Prostate gland (tissue), 2 donors: ENCODE measurements around the gene USP8.

Source experiments
- POLR2AphosphoS5 ChIP-seq: sonication (generic); formaldehyde crosslinking; IDR thresholded peaks from one replicate; pipeline ENCODE4 v1.6.1; 2017; ENCODE audit warnings: antibody characterized with exemption
- TF ChIP-seq, protein P1 (sequence below), 4 experiments: fragments of 200-600 bp in 2 of 4; fragments of 450-650 bp in 2 of 4; sonication (generic) in 2 of 4; IDR thresholded peaks; 1 replicate in 3 of 4; 2 replicates in 1 of 4; pipeline ENCODE4 v1.5.1; 2016 to 2019; ENCODE audit warnings: antibody characterized with exemption in 4 of 4, mild to moderate bottlenecking in 2 of 4, moderate library complexity in 2 of 4

DNA sequence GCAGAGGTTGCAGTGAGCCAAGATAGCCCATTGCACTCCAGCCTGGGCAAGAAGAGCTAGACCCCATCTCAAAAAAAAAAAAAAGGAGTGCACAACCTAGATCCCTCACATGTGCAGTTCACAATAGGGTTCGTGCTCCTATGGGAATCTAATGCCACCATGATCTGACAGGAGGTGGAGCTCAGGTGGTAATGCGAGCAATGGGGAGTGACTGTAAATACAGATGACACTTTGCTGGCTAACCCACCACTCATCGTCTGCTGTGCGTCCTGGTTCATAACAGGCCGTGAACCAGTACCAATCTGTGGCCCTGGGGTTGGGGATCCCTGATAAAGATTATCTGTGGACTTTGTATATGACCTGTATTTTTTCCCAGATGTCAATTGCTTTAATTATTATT is 16.7 kb downstream of the USP8 start:
- TF ChIP-seq, protein P1, sequence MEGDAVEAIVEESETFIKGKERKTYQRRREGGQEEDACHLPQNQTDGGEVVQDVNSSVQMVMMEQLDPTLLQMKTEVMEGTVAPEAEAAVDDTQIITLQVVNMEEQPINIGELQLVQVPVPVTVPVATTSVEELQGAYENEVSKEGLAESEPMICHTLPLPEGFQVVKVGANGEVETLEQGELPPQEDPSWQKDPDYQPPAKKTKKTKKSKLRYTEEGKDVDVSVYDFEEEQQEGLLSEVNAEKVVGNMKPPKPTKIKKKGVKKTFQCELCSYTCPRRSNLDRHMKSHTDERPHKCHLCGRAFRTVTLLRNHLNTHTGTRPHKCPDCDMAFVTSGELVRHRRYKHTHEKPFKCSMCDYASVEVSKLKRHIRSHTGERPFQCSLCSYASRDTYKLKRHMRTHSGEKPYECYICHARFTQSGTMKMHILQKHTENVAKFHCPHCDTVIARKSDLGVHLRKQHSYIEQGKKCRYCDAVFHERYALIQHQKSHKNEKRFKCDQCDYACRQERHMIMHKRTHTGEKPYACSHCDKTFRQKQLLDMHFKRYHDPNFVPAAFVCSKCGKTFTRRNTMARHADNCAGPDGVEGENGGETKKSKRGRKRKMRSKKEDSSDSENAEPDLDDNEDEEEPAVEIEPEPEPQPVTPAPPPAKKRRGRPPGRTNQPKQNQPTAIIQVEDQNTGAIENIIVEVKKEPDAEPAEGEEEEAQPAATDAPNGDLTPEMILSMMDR (IDR thresholded peaks at IDR 0.05), result no peak
- TF ChIP-seq POLR2AphosphoS5, result no peak
